G401 (cell line): Measurements from ENCODE around the gene RCE1. TPM values are rescaled to one million over a fixed set of nuclear protein-coding genes. Genes with fewer than 3 reads are reported as not detected.

Experiments
- DNase-seq: peaks from one replicate; pipeline ENCODE4 v3.0.0-alpha.2; 2015; ENCODE audit warnings: low spot score
- in situ Hi-C: cut with HindIII; loops from 2 replicates; pipeline ENCODE4 v1.10.0; 2016; ENCODE audit warnings: low sequenced_read_pairs, mixed read lengths
- total RNA-seq: library from RNA; depleted of rRNA; stranded (reverse); fragments of >200 nt; shearing (Covaris generic); gene quantifications from 2 replicates; pipeline ENCODE4 v1.2.3, GENCODE V29; 2014

The RCE1 gene
- total RNA-seq, 1 experiment from 2014 or later = 32.7 TPM

GRCh38 chr11:66880496-66881450, 37.5 kb downstream of the RCE1 start:
- in situ Hi-C loops = no loop called here
- DNase-seq = peak; percentile 85

- DNase-seq = no peak
- in situ Hi-C loops = no loop called here
Observed at GRCh38 chr11:66881451-66881835, 38.2 kb downstream of the RCE1 start.

- in situ Hi-C loops = no loop called here
- peak; percentile 65 for DNase-seq
Observed at GRCh38 chr11:66881927-66882452, 38.7 kb downstream of the RCE1 start.

GRCh38 chr11:66882561-66883015, 39.3 kb downstream of the RCE1 start:
- in situ Hi-C loops = no loop called here
- DNase-seq = peak; percentile 75

GRCh38 chr11:66883016-66883965, 40.0 kb downstream of the RCE1 start:
- in situ Hi-C loops = no loop called here
- peak; percentile 79 for DNase-seq

GRCh38 chr11:66884443-66884842, 41.2 kb downstream of the RCE1 start:
- no peak for DNase-seq
- in situ Hi-C loops = no loop called here

- no peak for DNase-seq
- in situ Hi-C loops = no loop called here
Observed at GRCh38 chr11:66885469-66885868, 42.2 kb downstream of the RCE1 start.

- DNase-seq = no peak
- in situ Hi-C loops = no loop called here
Observed at GRCh38 chr11:66885950-66886440, 42.8 kb downstream of the RCE1 start.

GRCh38 chr11:66886671-66887221, 43.5 kb downstream of the RCE1 start:
- no peak for DNase-seq
- in situ Hi-C loops = no loop called here

GRCh38 chr11:66887526-66887925, 44.3 kb downstream of the RCE1 start:
- no peak for DNase-seq
- in situ Hi-C loops = no loop called here

GRCh38 chr11:66888282-66888681, 45.0 kb downstream of the RCE1 start:
- no peak for DNase-seq
- in situ Hi-C loops = no loop called here

GRCh38 chr11:66889960-66890359, 46.7 kb downstream of the RCE1 start:
- no peak for DNase-seq
- in situ Hi-C loops = no loop called here

GRCh38 chr11:66891851-66892660, 48.8 kb downstream of the RCE1 start:
- DNase-seq = no peak

GRCh38 chr11:66892911-66893310, 49.7 kb downstream of the RCE1 start:
- in situ Hi-C loops = no loop called here
- no peak for DNase-seq

More at GRCh38 chr11:66891851-66892660, 48.8 kb downstream of the RCE1 start:
- in situ Hi-C loops = no loop called here

GRCh38 chr11:66894141-66894540, 50.9 kb downstream of the RCE1 start:
- no peak for DNase-seq
- in situ Hi-C loops = no loop called here
